Stimulated activated CD4-positive, alpha-beta T cell treated with anti-CD3 and anti-CD28 coated beads, Interleukin-2, amount 100 ng/mL, for 24 hours (primary cell): Measurements from ENCODE around the gene SEPTIN2.
"Not testable (repeated sequence)": the region's sequence is repeated elsewhere in the genome, so short reads cannot be mapped to it uniquely, and the experiment has no call there.

Source experiments
- DNase-seq, 2 donors: peaks; one replicate each; pipeline ENCODE4 v3.0.0-alpha.2; 2020

SEPTIN2 gene

DNA sequence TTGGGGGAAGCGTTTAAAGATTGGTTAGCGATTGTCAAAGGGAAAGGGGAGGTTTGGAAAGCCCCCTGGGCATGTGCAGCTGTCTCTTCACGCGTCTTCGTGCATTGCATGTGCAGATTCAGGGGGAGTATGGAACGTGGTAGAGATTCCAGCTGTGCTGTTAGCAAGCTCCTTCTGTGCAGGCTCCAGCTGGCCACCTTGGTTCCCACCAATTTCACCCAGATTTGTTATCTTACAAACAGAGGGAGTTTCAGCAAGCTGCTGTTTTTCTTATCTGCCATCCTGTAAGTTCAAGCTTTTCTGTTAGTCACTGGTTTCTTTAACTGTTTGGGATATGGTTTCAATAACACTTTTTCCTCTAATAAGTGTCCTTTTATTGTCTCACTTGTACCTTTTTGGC, 70.8 kb downstream of the SEPTIN2 start:
- no peak for DNase-seq

- no peak for DNase-seq
Observed at GRCh38 chr2:241389697-241390096, 74.0 kb downstream of the SEPTIN2 start.

DNA sequence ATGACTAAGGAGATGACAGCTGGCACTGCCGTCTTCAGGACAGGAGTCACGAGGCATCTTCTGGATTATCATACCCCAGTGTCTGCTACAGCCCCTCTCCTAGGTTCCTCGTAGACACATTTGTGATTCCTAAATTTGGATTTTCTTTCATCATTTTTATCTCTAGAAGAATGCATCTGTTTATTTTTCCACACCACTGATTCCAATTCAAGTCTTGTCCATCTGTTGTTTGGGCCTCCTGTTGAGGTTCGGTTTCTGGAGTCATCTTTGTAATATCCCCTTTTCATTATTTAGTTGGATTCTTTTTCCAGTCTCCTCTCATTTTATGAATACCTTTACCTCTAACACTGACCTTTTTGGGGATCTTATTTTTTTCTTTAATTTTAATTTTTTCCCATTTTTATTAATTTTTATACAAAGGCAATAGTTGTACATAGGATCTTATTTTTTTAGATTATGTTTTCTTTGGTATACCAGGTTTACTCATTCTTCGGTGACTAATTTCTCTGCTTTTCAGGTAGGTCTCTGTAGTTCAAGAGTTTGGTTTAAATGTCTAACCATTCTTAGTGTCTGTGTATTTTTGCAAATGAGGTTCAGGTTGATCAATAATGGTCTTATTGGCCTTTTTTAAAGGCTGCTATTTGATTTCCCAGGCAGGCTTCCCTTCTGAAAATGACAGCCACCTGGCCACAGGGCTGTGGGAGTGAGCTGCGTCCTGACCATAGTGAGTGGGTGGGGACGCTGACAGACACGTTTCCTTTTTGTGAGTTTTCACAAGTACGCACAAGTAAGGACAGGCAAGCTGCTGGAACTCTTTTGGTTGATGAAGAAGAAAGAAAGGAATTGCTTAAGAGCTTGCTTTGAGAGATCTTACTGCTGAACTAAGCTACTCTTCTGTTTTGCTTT, 74.8 kb downstream of the SEPTIN2 start:
- peak in 1 of 2 donors; percentile 10 for DNase-seq

DNA sequence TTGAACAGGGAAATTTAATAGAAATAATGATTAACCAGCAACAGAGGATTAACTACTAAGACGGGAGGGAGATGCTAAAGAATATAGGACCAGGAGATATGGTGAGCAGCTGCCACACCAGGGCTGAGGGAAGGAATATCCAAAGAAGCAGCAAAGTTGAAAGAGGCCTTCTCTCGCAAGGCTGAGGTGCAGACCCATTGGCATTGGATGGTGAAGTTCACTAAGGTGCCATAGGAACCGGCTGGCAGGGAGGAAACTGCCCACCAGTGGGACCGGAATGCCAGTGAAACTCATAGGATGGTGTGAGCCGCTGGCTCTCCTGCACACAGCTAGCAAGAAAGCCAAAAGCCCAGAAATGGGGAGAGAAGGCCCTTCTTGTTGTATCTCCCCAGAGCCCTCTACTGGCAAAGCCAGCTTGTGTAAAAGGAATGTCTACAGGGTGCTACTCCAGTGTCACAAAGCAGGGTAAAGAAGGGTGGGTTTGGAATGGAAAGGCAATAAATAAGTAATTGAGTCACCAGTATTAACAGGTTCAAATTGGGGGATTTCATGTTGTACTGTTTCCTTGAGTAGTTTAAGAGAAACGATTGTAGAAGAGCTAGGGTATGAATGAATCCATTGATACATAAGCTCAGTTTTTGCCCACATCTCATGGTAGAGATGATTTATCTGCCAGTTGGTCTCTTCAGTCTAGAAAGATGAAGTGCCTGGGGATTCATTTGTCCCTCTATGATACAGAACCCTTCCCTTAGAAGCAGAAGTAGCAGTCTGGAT, 76.4 kb downstream of the SEPTIN2 start:
- DNase-seq, result no peak

DNA sequence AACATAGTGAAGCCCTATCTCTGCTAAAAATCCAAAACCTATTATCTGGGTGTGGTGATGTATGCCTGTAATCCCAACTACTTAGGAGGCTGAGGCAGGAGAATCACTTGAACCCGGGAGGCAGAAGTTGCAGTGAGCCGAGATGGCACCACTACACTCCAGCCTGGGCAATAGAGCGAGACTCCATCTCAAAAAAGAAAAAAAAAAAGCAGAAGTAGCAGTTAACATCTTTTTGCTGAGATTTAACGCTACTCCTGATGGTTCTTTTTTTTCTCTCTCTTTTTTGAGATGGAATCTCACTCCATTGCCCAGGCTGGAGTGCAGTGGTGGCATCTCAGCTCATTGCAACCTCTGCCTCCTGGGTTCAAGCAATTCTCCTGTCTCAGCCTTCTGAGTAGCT, 77.0 kb downstream of the SEPTIN2 start:
- DNase-seq, result not testable (repeated sequence)

- DNase-seq, result no peak
Observed at GRCh38 chr2:241393524-241394196, 77.9 kb downstream of the SEPTIN2 start.

- not testable (repeated sequence) for DNase-seq
Observed at GRCh38 chr2:241396809-241397208, 81.1 kb downstream of the SEPTIN2 start.

DNA sequence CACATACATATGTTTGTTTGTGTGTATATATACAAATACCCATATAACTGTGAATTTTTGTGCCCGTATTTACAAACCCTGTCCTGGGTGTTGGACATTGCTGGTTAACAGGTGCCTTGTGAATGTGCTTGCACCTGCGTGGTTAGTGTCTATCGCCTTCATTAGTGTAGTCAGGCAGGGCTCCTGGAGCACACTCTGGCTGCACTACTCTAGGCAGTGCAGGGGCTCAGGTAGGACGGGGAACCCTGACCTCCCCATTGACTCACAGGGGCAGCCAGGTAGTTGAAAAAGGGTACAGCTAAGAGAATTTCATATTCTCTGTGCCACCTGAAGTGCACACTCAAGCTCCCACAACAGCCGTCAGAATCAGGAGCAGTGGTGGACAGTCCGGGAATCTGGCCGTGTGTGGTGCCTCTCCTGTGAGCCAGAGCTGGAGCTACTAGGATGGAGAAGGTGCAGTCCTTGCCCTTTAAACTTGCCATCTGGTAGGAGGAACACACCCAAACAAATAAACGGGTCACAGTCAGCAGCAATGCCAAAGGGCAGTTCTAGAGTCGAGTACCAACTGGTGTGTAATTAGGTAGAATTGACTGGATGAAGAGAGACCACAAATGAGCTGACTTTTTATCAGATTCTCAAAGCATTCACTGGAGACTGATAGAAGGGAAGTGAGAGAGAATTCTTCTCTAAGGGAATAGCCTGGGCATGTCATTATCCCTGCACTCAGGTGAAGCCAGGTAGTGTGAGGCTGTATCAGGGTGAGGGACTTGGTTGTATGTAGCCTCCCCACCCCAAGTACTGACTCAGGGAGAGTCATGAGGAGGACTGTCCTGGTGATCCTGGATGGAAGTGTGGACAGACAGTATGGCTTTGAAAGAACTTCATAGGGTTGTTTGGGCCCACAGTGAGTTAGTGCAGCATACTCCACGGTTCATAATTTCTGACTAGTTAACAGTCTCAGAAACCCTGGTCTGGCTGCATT, 84.5 kb downstream of the SEPTIN2 start:
- DNase-seq, result no peak
